ENCODE measurements around the gene XPA.

Gene XPA

GRCh38 chr9:97689401-97690180, 7.5 kb downstream of the XPA start:
- peaks cover 9% of the 10 kb centered on the region for H3K4me1 Mint-ChIP-seq
- H3K27me3 Mint-ChIP-seq (ENCODE audit: low read depth, poor library complexity) = no peaks in the 10 kb centered on the region
- no peak overlapping the region for H3K27ac Mint-ChIP-seq
- no peaks in the 10 kb centered on the region for H3K9me3 Mint-ChIP-seq
- H3K4me3 Mint-ChIP-seq = no peak overlapping the region
- H3K36me3 Mint-ChIP-seq (ENCODE audit: low read depth) = peaks cover 43% of the 10 kb centered on the region
- no peak for TF ChIP-seq CTCF (IDR thresholded peaks at IDR 0.05)
- DNase-seq = no peak

GRCh38 chr9:97688654-97689053, 8.5 kb downstream of the XPA start:
- no peak overlapping the region for H3K27ac Mint-ChIP-seq
- peaks cover 51% of the 10 kb centered on the region for H3K36me3 Mint-ChIP-seq (ENCODE audit: low read depth)
- peaks cover under 1% of the 10 kb centered on the region for H3K4me1 Mint-ChIP-seq
- DNase-seq = no peak
- no peak overlapping the region for H3K4me3 Mint-ChIP-seq
- no peaks in the 10 kb centered on the region for H3K27me3 Mint-ChIP-seq (ENCODE audit: low read depth, poor library complexity)
- no peak for TF ChIP-seq CTCF (IDR thresholded peaks at IDR 0.05)
- H3K9me3 Mint-ChIP-seq = no peaks in the 10 kb centered on the region

GRCh38 chr9:97682242-97682641, 14.9 kb downstream of the XPA start:
- Mint-ChIP-seq H3K4me1 (no peaks in the 10 kb centered on the region), H3K4me3 (no peak overlapping the region), H3K36me3 (ENCODE audit: low read depth) (peaks cover 21% of the 10 kb centered on the region), H3K27me3 (ENCODE audit: low read depth, poor library complexity) (no peaks in the 10 kb centered on the region), H3K9me3 (no peaks in the 10 kb centered on the region), H3K27ac (peak overlapping the region; percentile 41)
- DNase-seq = no peak
- TF ChIP-seq CTCF (IDR thresholded peaks at IDR 0.05) = no peak

- H3K27me3 Mint-ChIP-seq (ENCODE audit: low read depth, poor library complexity) = no peaks in the 10 kb centered on the region
- no peak overlapping the region for H3K4me3 Mint-ChIP-seq
- H3K36me3 Mint-ChIP-seq (ENCODE audit: low read depth) = peaks cover 41% of the 10 kb centered on the region
- no peak overlapping the region for H3K27ac Mint-ChIP-seq
- no peaks in the 10 kb centered on the region for H3K9me3 Mint-ChIP-seq
- H3K4me1 Mint-ChIP-seq = no peaks in the 10 kb centered on the region
- DNase-seq = no peak
- no peak for TF ChIP-seq CTCF (IDR thresholded peaks at IDR 0.05)
Measured at GRCh38 chr9:97675655-97676054, 21.5 kb downstream of the XPA start.

GRCh38 chr9:97673922-97674321, 23.2 kb downstream of the XPA start:
- Mint-ChIP-seq H3K4me3 (no peak overlapping the region), H3K27ac (no peak overlapping the region), H3K36me3 (ENCODE audit: low read depth) (peaks cover 52% of the 10 kb centered on the region), H3K9me3 (no peaks in the 10 kb centered on the region), H3K4me1 (no peaks in the 10 kb centered on the region), H3K27me3 (ENCODE audit: low read depth, poor library complexity) (no peaks in the 10 kb centered on the region)
- no peak for TF ChIP-seq CTCF (IDR thresholded peaks at IDR 0.05)
- no peak for DNase-seq

GRCh38 chr9:97672403-97672802, 24.7 kb downstream of the XPA start:
- no peak for DNase-seq
- H3K4me3 Mint-ChIP-seq = no peak overlapping the region
- H3K36me3 Mint-ChIP-seq (ENCODE audit: low read depth) = peaks cover 53% of the 10 kb centered on the region
- no peaks in the 10 kb centered on the region for H3K4me1 Mint-ChIP-seq
- no peaks in the 10 kb centered on the region for H3K9me3 Mint-ChIP-seq
- H3K27ac Mint-ChIP-seq = no peak overlapping the region
- no peak for TF ChIP-seq CTCF (IDR thresholded peaks at IDR 0.05)
- no peaks in the 10 kb centered on the region for H3K27me3 Mint-ChIP-seq (ENCODE audit: low read depth, poor library complexity)
